GM19463 (cell line): ENCODE data around the gene PDLIM4.

ENCODE experiments used
- ATAC-seq: cut with Tn5 transposase; IDR thresholded peaks from one replicate; pipeline ENCODE4 v1.9.1; 2021; ENCODE audit warnings: mild to moderate bottlenecking, moderate library complexity; ENCODE audit not compliant: unreplicated experiment

Gene PDLIM4

DNA sequence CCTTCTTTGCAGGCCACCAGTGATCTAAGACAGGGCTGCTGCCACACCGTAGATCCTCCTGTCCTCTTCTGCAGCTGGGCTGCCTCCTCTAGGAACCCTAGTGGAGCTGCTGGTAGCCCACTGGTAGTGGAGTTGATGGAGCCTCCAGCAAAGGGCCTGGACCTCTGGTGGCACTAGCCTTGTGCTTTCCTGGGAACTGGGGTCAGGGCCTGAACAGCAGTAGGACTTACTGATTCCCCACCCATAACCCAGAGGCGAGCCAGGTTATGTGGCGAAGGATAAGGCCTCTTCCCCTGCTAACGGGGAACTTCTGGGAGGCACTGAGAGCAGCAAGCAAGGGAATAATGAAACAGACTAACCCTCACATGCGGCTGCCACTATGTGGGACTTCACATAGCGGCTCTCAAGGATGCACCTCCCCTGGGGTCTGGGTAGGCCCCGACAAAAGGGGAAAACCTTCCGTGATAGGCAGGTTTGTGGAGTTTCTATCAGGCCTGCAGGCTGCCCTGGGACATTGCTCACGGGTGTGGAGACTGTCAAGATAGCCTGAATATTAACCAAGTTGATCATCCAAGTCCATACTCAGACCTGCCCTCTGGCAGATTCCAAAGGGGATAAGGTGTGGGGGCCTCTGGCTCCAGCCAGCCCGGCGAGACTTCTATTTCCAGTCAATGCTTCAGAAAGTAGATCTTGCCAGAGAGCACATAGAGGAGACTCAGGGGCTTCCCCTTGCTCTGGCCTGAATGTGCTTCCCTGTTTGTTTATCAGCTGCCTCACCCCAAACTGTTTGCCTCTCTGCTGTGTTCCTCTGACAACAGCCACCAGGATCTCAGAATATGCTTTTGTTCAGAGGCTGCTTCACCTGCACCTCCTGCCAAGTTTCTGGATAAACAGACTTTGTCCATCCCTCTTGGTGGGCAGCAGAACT lies 44.1 kb downstream of the PDLIM4 start:
- no peak for ATAC-seq

DNA sequence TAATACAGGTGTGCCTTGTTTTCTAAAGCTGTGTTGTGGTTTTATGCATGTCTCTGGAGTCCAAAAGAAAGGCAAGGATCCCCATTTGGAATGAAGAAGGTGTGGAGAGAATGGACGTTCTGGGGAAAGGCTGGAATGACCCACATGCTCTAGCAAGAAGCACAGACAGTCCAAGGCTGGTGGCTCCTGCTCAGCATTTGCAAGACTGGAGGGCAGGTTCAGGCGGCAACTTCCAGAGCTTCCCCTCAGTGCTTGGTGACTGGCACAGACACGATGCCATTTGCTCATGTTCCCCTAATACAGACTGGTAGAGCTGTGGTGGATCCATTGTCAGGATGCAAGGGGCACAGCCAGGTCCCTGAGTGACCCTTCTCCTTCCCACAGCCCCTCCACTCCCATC lies 44.9 kb downstream of the PDLIM4 start:
- no peak for ATAC-seq

DNA sequence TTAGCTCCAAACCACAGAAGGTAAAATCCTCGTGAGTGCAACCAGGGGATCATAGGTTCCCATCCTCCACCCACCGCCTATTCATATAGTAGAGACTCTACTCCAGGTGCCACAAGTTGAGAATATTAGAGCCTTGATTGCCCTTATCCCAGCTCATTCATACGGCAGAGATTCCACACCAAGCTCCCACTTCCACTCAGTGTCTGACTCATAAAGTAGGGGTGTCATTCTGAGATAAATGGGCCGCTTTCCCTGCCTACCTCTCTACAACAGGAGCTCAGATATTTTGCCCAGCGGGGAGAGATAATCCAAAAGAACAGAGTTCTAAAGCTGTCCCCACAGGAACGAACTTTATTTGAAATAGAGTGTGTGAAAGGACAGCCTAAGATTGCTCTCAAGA lies 46.1 kb downstream of the PDLIM4 start:
- ATAC-seq, result no peak

DNA sequence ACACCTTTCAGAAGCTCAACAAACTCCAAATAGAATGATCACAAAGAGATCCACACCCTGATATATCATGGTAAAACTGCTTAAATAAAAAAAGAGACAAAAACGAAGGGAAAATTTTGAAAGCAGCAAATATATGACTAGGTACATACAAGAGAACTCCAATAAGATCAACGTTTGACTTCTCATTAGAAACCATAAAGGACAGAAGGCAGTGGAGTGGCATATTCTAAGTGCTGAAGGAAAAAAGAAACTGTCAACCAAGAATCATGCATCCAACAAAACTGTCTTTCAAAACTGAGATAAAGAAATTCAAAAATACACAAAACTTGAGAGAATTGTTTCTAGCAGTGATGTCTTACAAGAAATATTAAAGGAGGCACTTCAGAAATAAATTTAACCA lies 47.9 kb downstream of the PDLIM4 start:
- ATAC-seq, result no peak

- no peak for ATAC-seq
Observed at GRCh38 chr5:132308701-132309100, 51.2 kb downstream of the PDLIM4 start.

- no peak for ATAC-seq
Observed at GRCh38 chr5:132309679-132310078, 52.2 kb downstream of the PDLIM4 start.

- ATAC-seq, result no peak
Observed at GRCh38 chr5:132310141-132310834, 52.8 kb downstream of the PDLIM4 start.

- no peak for ATAC-seq
Observed at GRCh38 chr5:132313366-132313765, 55.9 kb downstream of the PDLIM4 start.

- ATAC-seq, result no peak
Observed at GRCh38 chr5:132313961-132314432, 56.5 kb downstream of the PDLIM4 start.

DNA sequence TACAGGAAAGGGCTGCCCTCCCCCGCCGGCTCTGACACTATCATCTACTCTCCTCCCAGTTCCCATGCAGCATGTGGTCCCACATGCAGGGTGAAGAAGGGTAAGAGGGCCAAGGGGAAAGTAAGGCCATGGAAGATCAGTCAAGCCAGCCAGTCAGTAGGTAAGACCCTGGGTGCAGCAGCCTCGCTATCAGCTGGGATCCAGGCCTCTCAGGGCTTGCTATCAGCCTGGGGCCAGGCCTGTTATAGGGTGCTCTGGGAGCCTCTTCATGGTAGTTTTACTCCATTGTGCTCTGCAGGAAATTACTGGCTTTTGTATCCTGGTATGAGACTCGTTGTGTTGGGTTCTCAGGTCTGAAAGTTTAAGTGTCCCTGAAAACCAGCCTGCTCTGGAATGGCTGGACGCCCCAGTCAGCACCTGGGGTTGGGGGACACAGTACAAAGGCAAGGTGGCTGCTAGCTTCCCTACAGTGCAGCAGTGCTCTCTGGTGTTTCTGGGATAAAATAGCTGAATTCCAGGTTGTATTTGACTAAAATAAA lies 58.1 kb downstream of the PDLIM4 start:
- ATAC-seq, result no peak

DNA sequence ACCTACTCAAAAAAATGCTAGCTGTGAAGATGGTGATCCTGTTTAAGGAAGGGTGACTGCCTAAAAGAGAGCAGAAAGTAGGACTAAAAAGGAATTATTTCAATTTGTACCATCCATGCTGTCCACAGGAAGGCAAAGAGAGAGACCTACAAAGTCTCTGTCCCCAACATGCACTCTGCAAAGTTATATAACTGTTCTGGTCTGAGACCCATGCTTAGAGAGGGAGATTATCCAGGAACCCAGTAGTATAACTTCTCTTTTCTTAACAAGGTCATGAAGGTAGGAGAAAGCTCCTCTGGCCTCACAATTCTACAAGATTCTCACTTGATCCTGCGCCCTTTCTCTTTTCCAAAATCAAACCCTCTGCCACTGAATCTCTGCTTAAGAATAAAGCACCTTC lies 62.5 kb downstream of the PDLIM4 start:
- no peak for ATAC-seq

GRCh38 chr5:132321109-132321721 lies 63.7 kb downstream of the PDLIM4 start:
- ATAC-seq, result no peak

GRCh38 chr5:132322266-132322665 lies 64.8 kb downstream of the PDLIM4 start:
- no peak for ATAC-seq
